Adipose tissue (tissue), 3 donors: Measurements from ENCODE around the gene AREG. TPM values are rescaled to one million over a fixed set of nuclear protein-coding genes. Genes with fewer than 3 reads are reported as not detected.
"Not testable (repeated sequence)": the region's sequence is repeated elsewhere in the genome, so short reads cannot be mapped to it uniquely, and the experiment has no call there.

Experiments used
- H3K27ac ChIP-seq: one replicate; pipeline ENCODE4 v1.5.1; 2013; ENCODE audit warnings: low read depth, low read length
- WGBS, 3 donors: extraction: QIAGEN DNeasy Blood & Tissue Kit; methylation state at CpG; one replicate each; pipeline ENCODE4 v1.1.7; 2013; 5-methylcytosine and 5-hydroxymethylcytosine counted together
- polyA plus RNA-seq, 3 donors: library from polyadenylated mRNA; stranded (reverse); fragments of 200-250 nt; gene quantifications; one replicate each; pipeline ENCODE4 v1.2.3, GENCODE V29; 2013
- donor health status: healthy with polysubstance abuse.
- donor health status: Bipolar disorder and iron deficiency.
- donor health status: healthy.

Gene AREG
- 10 to 100 TPM in 2 of 3 donors, 1 to 10 TPM in 1; 1.9 to 38.4 (median 13.2) TPM for polyA plus RNA-seq

- H3K27ac ChIP-seq, result no peak within 1 kb of the TSS
These were observed at the start of gene AREG for GRCh38 chr4:74444891-74445642. TSS of gene AREG (plus strand) at chr4:74445136. CDS start at chr4:74445346, 210 bp downstream.

GRCh38 chr4:74395633-74396032 lies 49.3 kb upstream of the AREG start:
- 45 to 57% (median 50%) methylated on average over 2 of the region's 2 CpGs for WGBS, 3 donors

More at GRCh38 chr4:74444891-74445642, at the start of gene AREG:
- WGBS, 3 donors, result 0 to 1% (median 0%) methylated on average over 64 of the region's 64 CpGs

GRCh38 chr4:74397748-74398426 lies 47.0 kb upstream of the AREG start:
- H3K27ac ChIP-seq, result no peak overlapping the region
- WGBS, 3 donors, result 34 to 76% (median 48%) methylated on average over 6 of the region's 6 CpGs

More at GRCh38 chr4:74395633-74396032, 49.3 kb upstream of the AREG start:
- no peak overlapping the region for H3K27ac ChIP-seq

GRCh38 chr4:74398894-74399589 lies 45.9 kb upstream of the AREG start:
- WGBS, 3 donors, result 91 to 94% (median 93%) methylated on average over 21 to 32 of the region's 32 CpGs
- H3K27ac ChIP-seq, result not testable (repeated sequence)

GRCh38 chr4:74400395-74400794 lies 44.5 kb upstream of the AREG start:
- no peak overlapping the region for H3K27ac ChIP-seq
- 82 to 90% (median 87%) methylated on average over 10 of the region's 10 CpGs for WGBS, 3 donors

- WGBS, 3 donors, result 53 to 83% (median 72%) methylated on average over 5 of the region's 5 CpGs
- H3K27ac ChIP-seq, result no peak overlapping the region
These were observed 42.1 kb upstream of the AREG start for GRCh38 chr4:74402692-74403456.

GRCh38 chr4:74407891-74408290 lies 37.0 kb upstream of the AREG start:
- no peak overlapping the region for H3K27ac ChIP-seq

- 87 to 93% (median 90%) methylated on average over 3 of the region's 3 CpGs for WGBS, 3 donors
- no peak overlapping the region for H3K27ac ChIP-seq
These were observed 36.3 kb upstream of the AREG start for GRCh38 chr4:74408639-74409038.

GRCh38 chr4:74410272-74410671 lies 34.7 kb upstream of the AREG start:
- H3K27ac ChIP-seq, result no peak overlapping the region
- WGBS, 3 donors, result 69 to 79% (median 71%) methylated on average over 2 of the region's 2 CpGs

GRCh38 chr4:74412225-74412624 lies 32.7 kb upstream of the AREG start:
- H3K27ac ChIP-seq, result no peak overlapping the region

GRCh38 chr4:74413265-74413664 lies 31.7 kb upstream of the AREG start:
- H3K27ac ChIP-seq, result no peak overlapping the region

GRCh38 chr4:74414149-74414809 lies 30.7 kb upstream of the AREG start:
- no peak overlapping the region for H3K27ac ChIP-seq
- WGBS, 3 donors, result 45 to 66% (median 62%) methylated on average over 5 of the region's 5 CpGs

GRCh38 chr4:74415602-74416300 lies 29.2 kb upstream of the AREG start:
- WGBS, 3 donors, result 60 to 77% (median 76%) methylated on average over 3 of the region's 3 CpGs
- H3K27ac ChIP-seq, result no peak overlapping the region

GRCh38 chr4:74418063-74418670 lies 26.8 kb upstream of the AREG start:
- WGBS, 3 donors, result 69 to 77% (median 70%) methylated on average over 6 of the region's 6 CpGs
- no peak overlapping the region for H3K27ac ChIP-seq

- WGBS, 3 donors, result 85 to 95% (median 95%) methylated on average over 2 to 5 of the region's 5 CpGs
These were observed 24.1 kb upstream of the AREG start for GRCh38 chr4:74420863-74421262.

GRCh38 chr4:74423104-74423503 lies 21.8 kb upstream of the AREG start:
- WGBS, 3 donors, result 34 to 47% (median 46%) methylated on average over 1 of the region's 1 CpG
- H3K27ac ChIP-seq, result no peak overlapping the region

More at GRCh38 chr4:74420863-74421262, 24.1 kb upstream of the AREG start:
- H3K27ac ChIP-seq, result no peak overlapping the region

GRCh38 chr4:74424111-74424510 lies 20.8 kb upstream of the AREG start:
- 92 to 96% (median 95%) methylated on average over 2 of the region's 2 CpGs for WGBS, 3 donors
- H3K27ac ChIP-seq, result no peak overlapping the region
